GM23248 (cell line): Measurements from ENCODE around the gene PRPF40B.

Experiments
- EZH2 ChIP-seq: fragments of 200-600 bp; sonication (generic); IDR thresholded peaks from 2 replicates; pipeline ENCODE4 v1.6.1; 2018; ENCODE audit warnings: antibody characterized with exemption, mild to moderate bottlenecking; ENCODE audit not compliant: insufficient read depth, poor library complexity, severe bottlenecking
- EZH2phosphoT487 ChIP-seq: fragments of 200-600 bp; sonication (generic); IDR thresholded peaks from 2 replicates; pipeline ENCODE4 v1.6.1; 2018; ENCODE audit warnings: antibody characterized with exemption, moderate library complexity, mild to moderate bottlenecking, low read depth; ENCODE audit not compliant: insufficient read depth

DNA sequence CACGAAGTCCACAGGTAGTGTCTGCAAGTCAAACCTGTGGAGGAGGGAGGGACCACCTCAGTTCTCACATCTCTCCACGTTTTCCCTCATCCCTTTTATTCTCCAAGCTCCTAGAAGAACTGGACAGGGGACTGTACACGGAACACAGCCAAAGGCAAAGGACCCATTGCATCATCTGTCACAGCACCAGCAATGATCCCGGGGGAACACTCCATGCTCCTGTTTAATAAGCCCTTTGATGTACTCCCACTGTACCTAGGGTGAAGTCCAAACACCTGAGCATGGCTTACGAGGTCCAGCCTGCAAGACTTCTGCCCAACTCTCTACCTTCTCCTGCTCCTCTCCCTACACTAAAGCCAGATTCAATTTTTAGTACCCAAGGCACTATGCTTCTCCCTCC lies 26.5 kb downstream of the PRPF40B start:
- TF ChIP-seq EZH2 (no peak), EZH2phosphoT487 (no peak)
